ENCODE data around the gene NFXL1. TPM values are rescaled to one million over a fixed set of nuclear protein-coding genes. Genes with fewer than 3 reads are reported as not detected.

Gene NFXL1
- total and polyA plus RNA-seq, 7 donors, result 1.8 to 20.5 (median 8.0) TPM

GRCh38 chr4:47829438-47829837, 84.9 kb downstream of the NFXL1 start:
- DNase-seq, result no peak
- Histone ChIP-seq H3K4me1 (no peaks in the 10 kb centered on the region), H3K27me3 (peaks cover 0 to 4% (median 0%) of the 10 kb centered on the region in 3 donors), H3K4me3 (no peak overlapping the region), H3K9me3 (no peaks in the 10 kb centered on the region), H3K36me3 (no peaks in the 10 kb centered on the region), H3K27ac (no peak overlapping the region)
- no peak for TF ChIP-seq CTCF (IDR thresholded peaks at IDR 0.05)
- TF ChIP-seq EP300 (IDR thresholded peaks at IDR 0.05), result no peak
- TF ChIP-seq POLR2AphosphoS5 (IDR thresholded peaks at IDR 0.05), result no peak
- no peak for TF ChIP-seq POLR2A (IDR thresholded peaks at IDR 0.05)
- intact Hi-C loops (cut with DNase I), result no loop called here

DNA sequence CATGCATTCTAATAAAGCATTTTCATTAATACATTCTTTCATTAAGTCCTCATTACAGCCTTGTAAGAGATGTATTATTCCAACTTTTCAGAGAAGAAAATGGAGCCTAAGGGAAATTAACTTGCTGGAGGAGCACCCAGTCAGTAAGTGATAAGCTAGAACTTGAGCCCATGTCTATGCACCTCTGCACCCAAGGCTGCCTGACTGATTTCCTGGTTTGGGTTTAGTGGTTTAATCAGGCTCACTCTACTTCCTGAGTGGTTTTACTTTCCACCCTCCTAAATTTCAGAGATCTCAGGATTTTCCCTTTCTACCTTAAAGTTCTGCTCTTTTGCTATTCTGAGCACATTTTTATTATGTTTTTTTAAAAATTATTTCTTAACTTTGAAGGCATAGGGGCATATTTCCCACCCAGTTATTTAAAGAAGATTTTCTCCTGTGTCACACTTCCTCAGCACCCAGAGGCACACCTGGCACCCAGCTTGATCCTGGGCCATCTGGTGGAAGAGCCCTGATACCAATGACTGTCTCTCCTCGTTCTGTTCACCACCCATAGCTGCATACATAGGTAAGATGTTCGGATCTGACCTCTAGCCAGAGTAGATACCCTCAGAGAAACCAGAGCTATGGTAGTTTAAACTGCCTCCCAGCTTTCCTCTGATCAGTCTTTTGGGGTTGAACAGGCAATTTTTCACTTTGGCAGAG, 86.9 kb downstream of the NFXL1 start:
- intact Hi-C loops (cut with DNase I), result no loop called here
- no peak overlapping the region for H3K4me3 ChIP-seq
- TF ChIP-seq POLR2A (IDR thresholded peaks at IDR 0.05) (no peak), EP300 (IDR thresholded peaks at IDR 0.05) (no peak), POLR2AphosphoS5 (IDR thresholded peaks at IDR 0.05) (no peak), CTCF (IDR thresholded peaks at IDR 0.05) (no peak)
- DNase-seq, result no peak
- H3K27ac ChIP-seq, result no peak overlapping the region
- no peaks in the 10 kb centered on the region for H3K9me3 ChIP-seq
- H3K36me3 ChIP-seq, result no peaks in the 10 kb centered on the region
- H3K4me1 ChIP-seq, result no peaks in the 10 kb centered on the region
- WGBS, 2 donors, result 60 to 74% methylated on average over 2 of the region's 2 CpGs
- no peaks in the 10 kb centered on the region for H3K27me3 ChIP-seq

DNA sequence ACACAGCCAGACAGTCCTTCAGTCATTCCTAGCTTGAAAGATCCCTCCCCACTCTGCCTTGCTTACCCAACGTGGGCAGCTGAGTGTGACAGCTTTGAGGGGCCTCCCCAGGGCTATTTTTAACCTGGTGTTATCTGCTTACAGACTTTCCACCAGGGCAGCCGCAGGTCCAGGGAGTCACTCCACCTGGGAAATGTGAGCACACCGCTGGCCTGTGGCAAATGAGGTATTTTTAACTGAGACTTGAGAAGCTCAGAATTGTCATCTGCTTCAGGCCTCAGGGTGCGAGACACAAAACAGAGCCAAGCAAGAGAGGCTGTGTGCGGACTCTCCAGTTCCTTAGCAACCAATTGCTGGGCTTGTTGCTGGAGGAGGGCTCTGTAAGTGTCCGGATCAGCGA, 89.5 kb downstream of the NFXL1 start:
- intact Hi-C loops (cut with DNase I), result no loop called here
- H3K27ac ChIP-seq, result no peak overlapping the region
- 61 to 70% methylated on average over 7 of the region's 7 CpGs for WGBS, 2 donors
- H3K4me1 ChIP-seq, result no peaks in the 10 kb centered on the region
- no peak overlapping the region for H3K4me3 ChIP-seq
- no peaks in the 10 kb centered on the region for H3K36me3 ChIP-seq
- TF ChIP-seq EP300 (IDR thresholded peaks at IDR 0.05) (no peak), CTCF (IDR thresholded peaks at IDR 0.05) (no peak), POLR2AphosphoS5 (IDR thresholded peaks at IDR 0.05) (no peak), POLR2A (IDR thresholded peaks at IDR 0.05) (no peak)
- H3K9me3 ChIP-seq, result no peaks in the 10 kb centered on the region
- H3K27me3 ChIP-seq, result no peaks in the 10 kb centered on the region
- DNase-seq, result no peak

GRCh38 chr4:47819178-47819577, 95.2 kb downstream of the NFXL1 start:
- no peaks in the 10 kb centered on the region for H3K4me1 ChIP-seq

More at GRCh38 chr4:47819178-47819577, 95.2 kb downstream of the NFXL1 start:
- WGBS, 2 donors, result 63% methylated on average over 1 of the region's 1 CpG
- no peak overlapping the region for H3K27ac ChIP-seq
- no peaks in the 10 kb centered on the region for H3K9me3 ChIP-seq
- DNase-seq, result no peak
- no peak for TF ChIP-seq EP300 (IDR thresholded peaks at IDR 0.05)
- TF ChIP-seq CTCF (IDR thresholded peaks at IDR 0.05), result no peak
- no peak for TF ChIP-seq POLR2AphosphoS5 (IDR thresholded peaks at IDR 0.05)
- no peak for TF ChIP-seq POLR2A (IDR thresholded peaks at IDR 0.05)
- intact Hi-C loops (cut with DNase I), result no loop called here
- H3K36me3 ChIP-seq, result no peaks in the 10 kb centered on the region
- H3K4me3 ChIP-seq, result no peak overlapping the region
- no peaks in the 10 kb centered on the region for H3K27me3 ChIP-seq
